SK-N-MC (cell line): ENCODE measurements around the gene TMEM131L.

Experiments
- FOXP2 ChIP-seq: optimal IDR thresholded peaks from 2 replicates; pipeline ENCODE3; 2011; ENCODE audit warnings: mild to moderate bottlenecking, moderate library complexity; ENCODE audit not compliant: insufficient read depth; ENCODE audit errors: extremely low read length, control extremely low read depth
- POLR2AphosphoS5 ChIP-seq: IDR thresholded peaks from 2 replicates; pipeline ENCODE4 v1.6.1; 2012; ENCODE audit warnings: mild to moderate bottlenecking, low read depth, low read length, borderline replicate concordance

DNA sequence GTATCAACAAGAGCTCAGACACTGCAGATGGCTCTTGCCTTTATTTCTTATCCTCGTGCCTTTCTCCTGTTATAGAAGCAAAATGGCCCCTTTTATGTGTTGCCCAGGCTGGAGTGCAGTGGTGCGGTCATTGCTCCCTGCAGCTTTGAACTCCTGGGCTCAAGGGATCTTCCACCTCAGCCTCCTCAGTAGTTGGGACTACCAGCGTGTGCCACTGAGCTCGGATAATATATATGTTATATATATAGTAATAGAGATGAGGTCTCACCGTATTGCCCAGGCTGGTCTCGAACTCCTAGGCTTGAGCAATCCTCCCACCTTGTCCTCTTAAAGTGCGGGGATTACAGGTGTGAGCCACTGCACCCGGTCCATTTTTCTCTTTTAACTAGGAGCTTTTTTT is 79.7 kb downstream of the TMEM131L start:
- TF ChIP-seq FOXP2 (no peak), POLR2AphosphoS5 (no peak)
